Measurements from ENCODE around the gene ICE2.

The ICE2 gene

GRCh38 chr15:60428935-60429334 is 50.0 kb downstream of the ICE2 start:
- Histone ChIP-seq H3K27me3 (ENCODE audit: insufficient read depth, poor library complexity, severe bottlenecking) (no peaks in the 10 kb centered on the region), H3K27ac (replicated peaks) (no peak overlapping the region), H3K4me3 (replicated peaks; ENCODE audit: insufficient read depth, low read length) (no peak overlapping the region)
- no peak for DNase-seq (ENCODE audit: low read depth in 1 of 2, low spot score in 1 of 2)
- TF ChIP-seq CTCF (IDR thresholded peaks at IDR 0.05; ENCODE audit: insufficient read depth, low read length), result no peak
- TF ChIP-seq SPI1 (IDR thresholded peaks at IDR 0.05; ENCODE audit: borderline replicate concordance, low read depth), result no peak
- TF ChIP-seq POLR2AphosphoS5 (IDR thresholded peaks at IDR 0.05; ENCODE audit: low read depth), result no peak
- no peak for TF ChIP-seq REST (IDR thresholded peaks at IDR 0.05; ENCODE audit: insufficient replicate concordance, low read depth)
- TF ChIP-seq GABPA (IDR thresholded peaks at IDR 0.05; ENCODE audit: low read depth), result no peak

DNA sequence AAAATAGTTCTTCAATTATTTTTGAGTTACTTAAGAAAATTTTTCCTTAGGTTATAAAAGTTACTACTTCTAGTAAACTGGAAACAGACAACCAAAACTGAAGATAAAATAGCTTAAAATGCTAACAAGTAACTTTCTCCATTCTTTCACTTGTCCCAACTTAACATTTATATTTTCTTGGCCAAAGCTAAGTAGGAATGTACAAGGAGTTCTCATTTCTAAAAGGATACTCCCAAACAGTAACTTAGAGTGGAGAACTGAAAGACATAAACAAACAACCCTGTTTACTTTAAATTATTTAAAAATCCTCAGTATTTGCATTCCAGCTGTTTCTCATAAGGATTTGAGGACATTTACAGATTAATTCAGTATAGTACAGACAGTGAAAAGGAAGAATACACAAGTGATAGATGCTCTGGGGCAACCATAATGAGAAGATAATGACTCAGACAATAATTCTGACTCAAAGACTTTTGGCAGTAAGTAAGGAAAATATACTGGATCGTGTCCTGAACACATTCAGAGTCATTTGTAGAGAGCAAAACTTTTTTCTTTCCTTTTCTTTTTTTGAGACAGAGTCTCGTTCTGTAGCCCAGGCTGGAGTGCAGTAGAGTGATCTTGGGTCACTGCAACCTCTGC is 52.0 kb downstream of the ICE2 start:
- TF ChIP-seq CTCF (IDR thresholded peaks at IDR 0.05; ENCODE audit: insufficient read depth, low read length) (no peak), GABPA (IDR thresholded peaks at IDR 0.05; ENCODE audit: low read depth) (no peak), SPI1 (IDR thresholded peaks at IDR 0.05; ENCODE audit: borderline replicate concordance, low read depth) (no peak), REST (IDR thresholded peaks at IDR 0.05; ENCODE audit: insufficient replicate concordance, low read depth) (no peak), POLR2AphosphoS5 (IDR thresholded peaks at IDR 0.05; ENCODE audit: low read depth) (no peak)
- H3K4me3 ChIP-seq (replicated peaks; ENCODE audit: insufficient read depth, low read length), result no peak overlapping the region
- H3K27ac ChIP-seq (replicated peaks), result no peak overlapping the region
- H3K27me3 ChIP-seq (ENCODE audit: insufficient read depth, poor library complexity, severe bottlenecking), result no peaks in the 10 kb centered on the region
- DNase-seq (ENCODE audit: low read depth in 1 of 2, low spot score in 1 of 2), result no peak

- TF ChIP-seq SPI1 (IDR thresholded peaks at IDR 0.05; ENCODE audit: borderline replicate concordance, low read depth) (no peak), GABPA (IDR thresholded peaks at IDR 0.05; ENCODE audit: low read depth) (no peak), REST (IDR thresholded peaks at IDR 0.05; ENCODE audit: insufficient replicate concordance, low read depth) (no peak), POLR2AphosphoS5 (IDR thresholded peaks at IDR 0.05; ENCODE audit: low read depth) (no peak), CTCF (IDR thresholded peaks at IDR 0.05; ENCODE audit: insufficient read depth, low read length) (no peak)
- H3K4me3 ChIP-seq (replicated peaks; ENCODE audit: insufficient read depth, low read length), result no peak overlapping the region
- no peak for DNase-seq (ENCODE audit: low read depth in 1 of 2, low spot score in 1 of 2)
- no peak overlapping the region for H3K27ac ChIP-seq (replicated peaks)
- no peaks in the 10 kb centered on the region for H3K27me3 ChIP-seq (ENCODE audit: insufficient read depth, poor library complexity, severe bottlenecking)
Measured at GRCh38 chr15:60425461-60425860, 53.5 kb downstream of the ICE2 start.

Measured in HL-60 (cell line).